ENCODE results near the gene RDH8.

RDH8 gene, protein sequence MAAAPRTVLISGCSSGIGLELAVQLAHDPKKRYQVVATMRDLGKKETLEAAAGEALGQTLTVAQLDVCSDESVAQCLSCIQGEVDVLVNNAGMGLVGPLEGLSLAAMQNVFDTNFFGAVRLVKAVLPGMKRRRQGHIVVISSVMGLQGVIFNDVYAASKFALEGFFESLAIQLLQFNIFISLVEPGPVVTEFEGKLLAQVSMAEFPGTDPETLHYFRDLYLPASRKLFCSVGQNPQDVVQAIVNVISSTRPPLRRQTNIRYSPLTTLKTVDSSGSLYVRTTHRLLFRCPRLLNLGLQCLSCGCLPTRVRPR

DNA sequence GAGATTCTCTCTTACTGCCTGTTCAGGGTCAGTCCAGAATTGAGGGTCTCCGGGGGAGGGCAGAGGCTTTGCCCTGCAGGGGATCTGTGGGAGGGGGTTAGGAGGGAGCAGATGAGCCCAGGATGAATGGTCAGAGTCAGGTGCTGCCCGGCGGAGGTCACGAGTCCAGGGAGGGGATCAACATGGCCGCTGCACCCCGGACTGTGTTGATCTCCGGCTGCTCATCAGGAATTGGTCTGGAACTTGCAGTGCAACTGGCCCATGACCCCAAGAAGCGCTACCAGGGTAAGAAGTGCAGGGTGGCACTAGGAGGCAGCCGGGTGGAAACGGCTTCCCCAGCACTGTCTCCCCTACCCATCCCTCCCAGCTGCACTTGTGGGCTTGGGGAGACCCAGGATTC lies at the start of gene RDH8:
TSS of gene RDH8 (plus strand) at position 168 of the 400 bp plus-strand sequence. CDS start at position 183, 15 bp downstream.
- no peak for DNase-seq (ENCODE audit: low spot score)

DNA sequence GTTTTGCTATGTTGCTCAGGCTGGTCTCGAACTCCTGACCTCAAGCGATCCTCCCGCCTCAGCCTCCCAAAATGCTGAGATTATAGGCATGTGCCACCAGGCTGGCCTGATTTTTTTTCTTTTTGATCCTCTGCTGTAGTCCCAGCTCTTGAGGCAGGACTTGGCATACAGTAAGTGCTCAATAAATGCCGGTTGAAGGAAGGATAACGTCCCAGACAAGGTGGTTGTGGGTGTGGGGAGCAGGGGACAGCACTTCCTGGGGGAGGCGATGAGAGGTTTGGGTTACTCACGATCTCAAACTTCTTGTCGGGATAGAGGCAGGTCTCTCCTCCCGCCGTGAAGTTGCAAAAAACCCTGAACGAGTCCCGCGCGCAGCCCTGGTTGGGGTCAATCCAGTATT lies 47.3 kb upstream of the RDH8 start:
- no peak for DNase-seq (ENCODE audit: low spot score)

DNA sequence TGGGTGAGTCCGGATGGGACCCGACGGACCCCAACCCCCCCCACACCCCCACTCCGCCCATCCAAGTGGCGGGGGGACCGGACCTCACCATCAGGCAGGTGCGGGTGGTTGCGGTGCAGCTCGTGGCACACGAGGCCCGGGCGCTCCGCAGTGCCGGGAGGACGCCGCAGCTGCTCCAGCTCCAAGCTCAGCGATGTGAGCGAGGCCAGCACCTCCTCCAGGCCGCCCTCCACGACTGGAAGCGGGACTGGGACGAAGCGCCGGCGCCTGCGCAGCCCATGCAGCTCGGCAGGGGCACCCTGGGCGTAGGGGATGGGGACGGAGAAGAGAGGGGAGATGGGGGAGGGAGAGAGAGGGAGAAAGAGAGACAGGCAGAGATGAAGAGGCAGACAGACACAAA lies 46.8 kb upstream of the RDH8 start:
- no peak for DNase-seq (ENCODE audit: low spot score)

DNA sequence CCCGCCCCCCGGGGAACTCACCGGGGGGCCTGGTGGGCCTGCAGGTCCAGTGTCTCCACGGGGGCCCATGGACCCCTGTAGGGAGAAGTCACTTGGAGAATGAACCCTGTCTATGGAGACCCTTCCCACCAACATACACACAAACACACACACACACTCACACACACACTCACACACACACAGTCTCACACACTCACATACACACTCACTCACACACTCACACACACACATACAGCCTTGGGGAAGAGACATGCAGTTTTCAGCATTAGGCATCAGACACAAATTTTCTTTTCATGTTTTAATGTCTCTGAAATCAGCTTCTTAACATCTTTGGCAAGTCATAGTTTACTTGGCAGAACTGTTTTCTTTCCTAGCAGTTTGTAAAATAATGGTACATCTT lies 46.0 kb upstream of the RDH8 start:
- DNase-seq (ENCODE audit: low spot score), result no peak

DNA sequence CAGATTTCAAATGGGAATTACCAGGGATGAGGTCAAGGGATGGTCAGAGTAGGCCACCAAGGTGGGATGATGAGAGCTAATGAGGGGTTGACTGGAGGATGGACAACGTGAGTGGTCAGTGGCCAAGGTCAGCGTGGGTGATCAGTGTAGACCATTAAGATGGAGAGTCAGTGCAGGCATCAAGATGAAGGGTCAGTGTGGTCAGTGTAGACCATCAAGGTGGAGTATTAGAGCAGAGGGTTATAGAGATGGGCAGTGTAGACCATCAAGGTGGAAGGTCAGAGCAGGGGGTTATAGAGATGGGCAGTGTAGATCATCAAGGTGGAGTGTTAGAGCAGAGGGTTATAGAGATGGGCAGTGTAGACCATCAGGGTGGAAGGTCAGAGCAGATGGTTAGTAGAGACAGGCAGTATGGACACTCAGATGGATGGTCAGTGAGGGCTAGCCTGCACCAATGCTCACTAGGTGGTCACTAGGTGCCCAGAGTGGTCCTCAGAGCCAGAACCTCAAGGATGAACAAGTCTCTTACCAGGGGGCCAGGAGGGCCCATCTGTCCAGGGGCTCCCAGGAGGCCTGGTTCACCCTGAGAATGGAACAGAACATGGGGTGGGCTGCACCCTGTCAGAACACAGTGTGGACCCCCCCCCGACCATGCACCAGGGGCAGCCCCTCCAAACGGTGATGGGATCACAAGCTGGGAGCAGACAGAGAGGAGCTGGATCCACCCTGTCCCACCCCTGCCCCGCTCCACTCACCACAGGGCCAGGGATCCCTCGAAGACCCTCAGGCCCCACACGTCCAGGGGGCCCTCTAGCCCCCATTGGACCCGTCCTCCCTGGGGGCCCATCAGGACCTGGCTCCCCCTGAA lies 44.2 kb upstream of the RDH8 start:
- no peak for DNase-seq (ENCODE audit: low spot score)

DNA sequence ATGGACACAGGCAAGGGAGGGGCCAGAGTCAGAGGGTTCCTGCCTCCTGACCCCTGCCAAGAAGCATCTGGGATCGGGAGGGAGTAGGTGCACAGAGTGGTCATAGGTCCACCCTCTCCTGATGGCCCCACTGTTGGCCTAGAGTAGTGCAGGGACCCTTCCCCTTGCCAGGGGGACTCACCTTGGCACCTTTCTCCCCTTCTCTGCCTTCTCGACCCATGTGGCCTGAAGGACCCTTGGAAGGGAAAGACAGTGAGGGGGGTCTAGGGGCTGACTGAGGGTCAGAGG lies 43.7 kb upstream of the RDH8 start:
- DNase-seq (ENCODE audit: low spot score), result no peak

DNA sequence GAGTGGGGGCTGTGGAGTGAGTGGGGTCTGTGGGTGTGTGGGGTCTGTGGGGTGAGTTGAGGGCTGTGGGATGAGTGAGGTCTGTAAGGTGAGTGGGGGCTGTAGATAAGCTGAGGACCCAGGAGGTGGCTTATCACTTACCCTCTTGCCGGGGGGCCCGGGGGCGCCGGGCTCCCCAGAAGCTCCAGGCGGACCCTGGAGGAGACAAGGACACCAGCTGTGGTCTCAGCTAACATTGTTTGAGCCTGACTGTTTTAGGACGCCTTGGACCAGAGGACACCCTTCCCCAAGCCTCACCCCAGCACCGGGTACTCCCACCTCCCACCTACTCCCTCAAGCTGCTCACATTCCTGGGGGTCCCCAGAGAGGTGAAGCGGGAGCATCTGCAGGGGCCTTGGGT lies 42.8 kb upstream of the RDH8 start:
- no peak for DNase-seq (ENCODE audit: low spot score)

DNA sequence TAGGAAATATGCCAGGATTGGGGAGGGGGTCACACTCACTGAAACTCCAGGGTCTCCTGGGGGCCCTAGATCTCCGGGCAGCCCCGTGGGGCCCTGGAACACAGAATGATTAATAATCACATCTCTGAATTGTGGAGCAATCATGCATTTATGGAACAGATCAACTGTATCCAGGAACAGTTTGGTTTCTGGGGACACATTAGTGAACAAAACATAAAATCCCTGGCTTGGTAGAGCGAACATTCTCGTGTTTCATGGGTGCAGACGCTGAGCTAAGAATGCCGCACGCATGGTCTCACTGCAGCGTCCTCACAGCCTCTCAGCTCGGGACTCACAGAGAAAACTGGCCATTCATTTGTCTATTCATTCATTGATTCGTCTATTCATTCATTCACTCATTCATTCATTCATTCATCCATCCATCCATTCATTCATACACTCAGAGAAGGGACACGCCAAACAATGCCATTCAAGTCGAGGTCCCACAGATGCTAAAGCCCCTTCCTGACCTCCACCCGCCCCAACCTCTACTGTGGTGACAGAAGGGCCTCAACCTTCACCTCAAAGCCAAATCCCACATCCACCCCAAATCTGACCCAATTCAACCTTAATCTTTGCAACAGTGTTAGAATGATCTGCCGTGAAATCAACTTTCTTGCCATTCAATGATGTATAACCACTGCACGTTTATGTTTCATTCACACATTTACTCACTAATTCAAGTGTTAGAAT lies 42.0 kb upstream of the RDH8 start:
- no peak for DNase-seq (ENCODE audit: low spot score)

DNA sequence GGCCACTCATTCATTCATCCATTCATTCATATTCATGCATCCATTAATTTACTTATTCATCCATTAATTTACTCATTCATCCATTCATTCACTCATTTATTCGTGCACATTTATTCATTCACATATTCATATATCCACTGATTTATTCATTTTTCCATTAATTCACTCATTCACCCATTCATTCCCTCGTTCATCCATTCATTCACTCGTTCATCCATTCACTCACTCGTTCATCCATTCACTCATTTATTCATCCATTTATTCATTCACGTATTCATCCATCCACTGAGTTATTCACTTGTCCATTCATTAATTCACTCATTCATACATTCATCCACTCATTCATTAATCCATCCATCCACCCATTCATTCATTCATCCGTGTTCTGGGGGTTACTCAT lies 41.2 kb upstream of the RDH8 start:
- DNase-seq (ENCODE audit: low spot score), result no peak

DNA sequence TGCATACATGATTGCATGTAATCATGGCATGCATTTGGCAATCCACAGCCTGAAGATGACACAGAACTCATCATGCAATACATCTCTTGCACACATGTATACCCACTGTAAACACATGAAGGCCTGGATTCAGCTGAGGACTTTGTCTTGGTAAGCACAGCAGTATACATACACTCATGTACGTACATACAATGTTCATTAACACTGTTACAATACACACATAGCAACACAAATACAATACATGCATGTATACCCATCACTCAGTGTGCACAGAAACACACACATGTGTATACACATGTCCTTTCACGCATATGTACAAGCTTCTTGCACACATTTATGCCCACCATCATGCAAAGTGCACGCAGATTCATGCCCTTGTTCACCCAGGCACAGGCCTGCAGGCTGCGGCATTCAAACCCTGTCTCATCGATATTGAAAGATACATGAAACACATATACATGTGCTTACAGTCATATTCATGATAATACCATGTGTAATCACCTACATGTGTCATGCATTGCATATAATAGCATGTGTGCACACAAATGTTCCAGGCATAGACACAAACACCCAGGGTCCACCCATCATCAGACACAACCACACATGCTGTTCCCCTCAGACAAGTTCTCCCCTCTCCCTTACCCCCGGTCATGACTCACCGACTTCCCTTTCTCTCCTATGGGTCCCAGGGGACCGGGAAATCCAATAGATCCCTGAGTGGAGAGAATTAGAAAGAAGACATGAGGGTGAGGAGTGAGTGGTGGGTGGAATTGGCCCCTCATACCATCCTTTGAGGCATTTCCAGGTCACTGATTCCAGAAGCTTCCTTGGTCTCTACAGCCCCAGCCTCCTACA lies 31.6 kb upstream of the RDH8 start:
- DNase-seq (ENCODE audit: low spot score), result no peak

DNA sequence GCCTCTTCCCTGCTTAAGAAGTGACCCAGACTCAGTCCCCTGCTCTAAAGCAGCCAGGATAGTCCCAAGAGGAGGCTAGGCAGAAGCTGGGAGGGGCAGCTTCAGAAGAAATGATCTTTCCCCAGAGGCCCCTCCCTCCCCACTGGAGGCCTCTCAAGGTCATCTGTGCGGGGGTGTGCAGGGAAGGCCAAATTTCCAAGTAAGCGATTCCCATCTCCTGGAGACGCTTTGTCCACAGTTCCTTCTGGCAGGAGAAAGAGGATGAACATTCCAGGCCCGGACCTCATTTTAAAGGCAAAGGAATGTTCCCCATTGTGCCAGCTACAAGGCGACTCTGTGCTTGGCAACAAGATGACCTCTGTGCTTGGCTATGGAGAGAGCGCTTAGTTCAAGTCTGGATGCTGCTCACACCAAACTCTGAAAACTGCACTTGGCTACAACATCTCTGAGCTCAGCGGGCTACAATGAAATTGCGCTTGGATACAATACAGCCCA lies 26.4 kb upstream of the RDH8 start:
- DNase-seq (ENCODE audit: low spot score), result no peak

DNA sequence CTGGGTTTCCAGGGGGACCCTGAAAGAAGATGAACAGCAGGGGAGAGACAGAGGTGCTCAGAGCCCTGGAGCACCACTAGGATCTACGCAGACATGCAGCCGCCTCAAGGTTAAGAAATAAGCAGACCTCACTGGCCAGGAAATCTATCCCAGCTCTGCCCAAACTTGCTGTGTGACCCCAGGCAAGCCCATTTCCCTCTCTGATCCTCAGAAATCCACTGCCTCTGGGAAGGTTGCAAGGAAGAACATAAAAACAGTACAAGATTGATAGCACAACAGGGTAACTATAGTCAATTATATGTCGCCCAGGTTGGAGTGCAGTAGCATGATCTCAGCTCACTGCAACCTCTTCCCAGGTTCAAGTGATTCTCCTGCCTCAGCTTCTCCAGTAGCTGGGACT lies 23.8 kb upstream of the RDH8 start:
- no peak for DNase-seq (ENCODE audit: low spot score)

DNA sequence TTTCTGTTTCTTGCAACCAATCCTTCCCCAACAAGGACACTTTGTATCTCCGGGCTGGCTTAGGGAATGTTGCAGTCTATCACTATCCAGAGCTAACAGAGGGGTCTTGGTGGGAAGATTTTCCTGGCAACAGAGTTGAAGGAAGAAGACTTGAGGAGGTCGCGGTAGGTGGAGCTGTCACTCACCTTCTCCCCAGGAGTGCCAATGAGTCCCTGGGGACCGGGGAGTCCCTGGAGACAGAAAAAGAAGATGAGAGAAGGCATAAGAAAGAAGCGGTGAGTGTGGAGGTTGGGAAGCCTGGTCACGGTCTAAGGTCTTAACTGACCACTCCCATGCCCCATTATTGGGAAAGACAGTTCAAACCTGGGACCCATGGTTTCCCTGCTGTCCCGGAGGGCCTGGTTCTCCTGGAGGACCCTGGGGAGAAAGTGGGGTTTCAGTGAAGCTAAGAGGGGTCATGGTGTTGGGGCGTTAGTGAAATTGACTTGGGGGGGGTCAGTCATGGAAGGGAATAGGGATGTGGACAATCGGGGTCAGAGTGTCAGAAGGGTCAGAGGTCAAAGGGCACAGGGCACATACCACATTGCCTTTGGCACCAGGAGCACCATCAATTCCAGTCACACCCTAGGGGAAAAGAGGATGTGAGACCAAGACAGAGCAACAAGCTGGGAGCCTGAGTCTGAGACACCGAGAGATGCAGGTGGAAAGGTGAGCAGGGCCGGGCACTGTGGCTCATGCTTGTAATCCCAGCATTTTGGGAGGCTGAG lies 21.7 kb upstream of the RDH8 start:
- DNase-seq (ENCODE audit: low spot score), result no peak

DNA sequence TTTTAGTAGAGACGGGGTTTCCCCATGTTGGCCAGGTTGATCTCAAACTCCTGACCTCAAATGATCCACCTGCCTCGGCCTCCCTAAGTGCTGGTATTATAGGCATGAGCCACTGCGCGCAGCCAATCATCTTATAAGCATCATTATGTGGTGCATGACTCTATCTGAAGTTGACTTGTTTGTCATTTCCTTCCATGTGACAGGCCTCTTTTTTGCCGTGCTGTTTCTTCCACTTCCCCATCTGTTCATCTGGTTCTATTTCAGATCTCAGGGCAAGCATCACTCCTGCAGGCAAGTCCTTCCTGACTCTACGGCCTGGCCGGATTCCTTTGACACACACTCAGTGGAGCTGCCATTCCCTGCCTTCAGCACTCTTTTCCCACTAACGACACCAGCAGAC lies 18.2 kb upstream of the RDH8 start:
- DNase-seq (ENCODE audit: low spot score), result no peak

DNA sequence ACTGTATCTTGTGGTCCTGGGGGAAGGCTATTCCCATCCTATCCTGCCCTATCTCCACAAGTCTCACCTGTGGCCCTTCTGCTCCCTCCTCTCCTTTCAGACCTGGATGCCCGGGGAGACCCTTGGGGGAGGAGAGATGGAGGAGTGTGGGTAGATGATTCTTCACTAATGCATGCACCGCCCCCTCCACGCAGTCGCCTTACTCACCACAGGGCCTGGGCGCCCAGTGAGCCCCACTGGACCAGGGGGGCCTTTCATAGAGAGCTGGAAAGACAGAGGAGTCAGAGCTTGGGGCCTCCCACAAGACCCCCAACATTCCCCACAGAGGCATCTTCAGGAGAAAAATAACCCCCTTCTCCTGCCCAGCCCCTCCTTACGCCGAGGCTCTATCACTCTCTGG lies 17.3 kb upstream of the RDH8 start:
- no peak for DNase-seq (ENCODE audit: low spot score)

DNA sequence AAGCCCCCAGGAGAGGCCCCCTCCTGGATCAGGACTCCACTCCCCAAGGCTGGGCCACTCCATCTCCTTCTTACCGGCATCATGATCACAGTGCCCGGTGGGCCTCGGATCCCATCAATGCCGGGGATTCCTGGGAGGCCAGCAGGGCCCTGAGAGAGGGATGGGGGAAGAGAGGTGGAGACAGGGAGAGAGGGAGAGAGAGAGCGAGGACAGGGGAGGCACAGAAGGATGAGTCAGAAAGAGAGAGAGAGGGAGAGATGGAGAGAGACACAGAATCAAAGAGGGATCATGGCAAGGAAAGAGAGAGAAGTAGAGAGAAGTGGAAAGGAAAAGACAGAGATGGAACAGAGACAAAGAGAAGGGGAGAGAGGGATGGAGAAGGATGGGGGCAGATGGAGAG lies 16.7 kb upstream of the RDH8 start:
- DNase-seq (ENCODE audit: low spot score), result no peak

DNA sequence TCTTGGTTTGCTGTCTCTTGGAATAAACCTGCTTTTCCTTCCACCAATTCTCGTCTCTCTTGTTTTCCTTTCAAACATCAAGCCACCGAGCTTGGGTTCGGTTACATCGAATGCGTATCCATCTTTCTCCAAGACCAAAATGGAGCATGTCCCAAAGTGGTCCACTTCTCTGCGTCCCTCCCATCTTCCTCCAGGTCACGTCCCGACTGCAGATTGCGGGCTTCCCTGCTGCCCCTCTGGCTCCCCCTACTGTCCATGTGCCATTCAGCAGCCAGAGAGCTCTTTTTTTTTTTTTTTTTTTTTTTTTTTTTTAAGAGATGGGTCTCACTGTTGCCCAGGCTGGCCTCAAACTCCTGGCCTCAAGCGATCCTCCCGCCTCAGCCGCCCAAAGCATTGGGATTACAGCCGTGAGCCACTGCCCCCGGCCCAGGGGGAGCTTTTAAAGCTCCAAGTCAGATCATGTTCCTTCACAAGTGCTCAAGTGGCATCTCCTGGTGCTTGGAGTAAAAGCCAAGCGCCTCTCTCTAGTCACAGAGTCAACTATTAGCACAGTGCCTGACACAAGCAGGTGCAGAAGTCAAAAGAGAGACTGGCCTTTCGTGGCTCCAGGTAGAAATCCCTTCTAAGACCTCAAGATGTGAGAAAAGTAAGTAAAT lies 13.0 kb upstream of the RDH8 start:
- DNase-seq (ENCODE audit: low spot score), result peak; percentile 83

DNA sequence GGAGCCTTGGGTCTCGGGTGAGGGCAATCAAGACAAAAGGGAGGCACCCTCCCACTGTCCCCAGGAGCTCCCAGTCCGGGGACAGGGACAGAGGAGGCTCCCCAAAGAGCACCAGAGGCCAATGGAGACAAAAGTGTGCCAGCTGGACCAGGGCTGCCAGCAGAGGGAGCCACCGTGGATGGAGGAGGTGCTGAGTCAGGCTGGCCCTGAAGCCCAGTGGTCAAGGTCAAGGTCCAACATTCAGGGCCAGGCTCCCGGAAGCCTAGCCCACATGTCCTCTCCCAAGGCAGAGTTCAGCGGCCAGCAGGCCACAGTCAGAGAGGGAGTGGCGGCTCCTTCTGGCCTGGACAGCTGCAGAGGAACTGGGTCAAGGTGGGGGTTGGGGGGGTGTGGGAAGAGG lies 11.4 kb upstream of the RDH8 start:
- no peak for DNase-seq (ENCODE audit: low spot score)

DNA sequence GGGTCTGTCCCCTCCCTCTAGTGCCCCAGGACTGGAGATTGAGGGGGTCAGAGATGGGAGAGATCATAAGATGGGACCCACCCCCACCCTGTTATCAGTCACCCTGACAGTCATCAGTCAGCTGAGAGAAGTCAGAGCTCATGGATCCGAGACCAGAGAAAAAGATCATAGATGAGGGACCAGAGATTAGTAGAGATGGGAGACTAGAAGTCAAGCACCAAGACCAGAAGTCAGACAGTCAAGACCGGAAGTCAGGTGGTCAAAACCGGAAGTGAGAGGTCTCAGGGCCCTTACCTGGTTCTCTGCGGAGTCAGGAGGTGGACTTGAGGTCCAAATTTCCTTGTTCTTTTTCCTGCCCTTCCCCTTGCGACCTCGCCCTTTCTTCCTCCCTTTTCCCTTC lies 10.0 kb upstream of the RDH8 start:
- no peak for DNase-seq (ENCODE audit: low spot score)

DNA sequence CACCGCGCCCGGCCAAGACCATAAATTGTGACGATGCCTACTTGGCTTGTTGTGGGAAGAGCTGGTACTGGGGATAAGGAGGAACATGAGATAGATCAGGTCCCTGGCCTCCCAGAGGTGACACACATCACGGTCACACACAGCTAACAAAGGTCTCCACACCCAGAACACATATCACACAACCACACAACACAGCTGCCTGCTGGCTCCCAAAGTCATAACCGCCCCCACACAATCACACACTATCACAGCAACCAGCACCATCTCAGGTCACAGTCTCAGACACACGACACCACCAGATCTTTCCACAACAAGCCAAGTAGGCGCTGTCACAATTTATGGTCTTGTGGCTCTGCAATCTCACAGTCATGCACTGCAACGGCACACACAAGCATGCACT lies 8.7 kb upstream of the RDH8 start:
- DNase-seq (ENCODE audit: low spot score), result no peak
